A673 (cell line): ENCODE results near the gene BSCL2. TPM values are rescaled to one million over a fixed set of nuclear protein-coding genes. Genes with fewer than 3 reads are reported as not detected.

Experiments
- BruUV-seq: library from RNA; stranded (reverse); fragments of 400-500 nt; replicated peaks from 2 replicates; lab custom pipeline; 2021; lab: Mats Ljungman, UMichigan
- CTCF ChIA-PET: fragments of 300-600 bp; sonication (Branson Sonifier 250); formaldehyde crosslinking; loops from one replicate; lab custom pipeline; 2022; ENCODE audit warnings: antibody characterized with exemption; lab: Charles Lee
- POLR2A ChIA-PET: fragments of 300-600 bp; sonication (Branson Sonifier 250); formaldehyde crosslinking; loops from one replicate; lab custom pipeline; 2022; ENCODE audit warnings: antibody characterized with exemption; ENCODE audit not compliant: low non-redundant PET; lab: Charles Lee
- DNase-seq: peaks from one replicate; pipeline ENCODE4 v3.0.0-alpha.2; 2015; ENCODE audit warnings: low spot score
- H3K27ac ChIP-seq: fragments of 200-600 bp; sonication (generic); 2 replicates; pipeline ENCODE4 v1.5.1; 2016; ENCODE audit warnings: mixed run types, low read depth, mild to moderate bottlenecking, mixed read lengths, antibody characterized with exemption, low read length; ENCODE audit not compliant: poor library complexity, severe bottlenecking
- H3K27me3 ChIP-seq: fragments of 200-600 bp; sonication (generic); replicated peaks from 2 replicates; pipeline ENCODE4 v1.6.1; 2017; ENCODE audit warnings: mixed run types, low read depth, mild to moderate bottlenecking, mixed read lengths, antibody characterized with exemption, low read length; ENCODE audit not compliant: insufficient read depth, poor library complexity
- H3K36me3 ChIP-seq: fragments of 200-600 bp; sonication (generic); 2 replicates; pipeline ENCODE4 v1.6.1; 2016; ENCODE audit warnings: mixed run types, mild to moderate bottlenecking, mixed read lengths, antibody characterized with exemption, low read length; ENCODE audit not compliant: insufficient read depth, poor library complexity, severe bottlenecking
- H3K4me1 ChIP-seq: fragments of 200-600 bp; sonication (generic); 2 replicates; pipeline ENCODE4 v1.6.1; 2017; ENCODE audit warnings: mixed run types, mild to moderate bottlenecking, mixed read lengths, antibody characterized with exemption, low read length; ENCODE audit not compliant: insufficient read depth, poor library complexity, severe bottlenecking
- H3K4me3 ChIP-seq: fragments of 200-600 bp; sonication (generic); 2 replicates; pipeline ENCODE4 v1.5.1; 2016; ENCODE audit warnings: low read depth, mixed run types, mild to moderate bottlenecking, mixed read lengths, low read length; ENCODE audit not compliant: poor library complexity, severe bottlenecking
- H3K9me3 ChIP-seq: fragments of 200-600 bp; sonication (generic); 2 replicates; pipeline ENCODE4 v1.6.1; 2016; ENCODE audit warnings: mixed run types, low read depth, mild to moderate bottlenecking, mixed read lengths, antibody characterized with exemption, low read length; ENCODE audit not compliant: poor library complexity, severe bottlenecking
- EZH2 ChIP-seq: fragments of 200-600 bp; sonication (generic); IDR thresholded peaks from 2 replicates; pipeline ENCODE4 v1.6.1; 2017; ENCODE audit warnings: borderline replicate concordance, low read depth, mild to moderate bottlenecking, mixed read lengths, antibody characterized with exemption, low read length; ENCODE audit not compliant: poor library complexity, severe bottlenecking
- intact Hi-C: fragments of 100-400 bp; cut with micrococcal nuclease; formaldehyde crosslinking; loops from one replicate; pipeline ENCODE4 v1.10.0; 2022; ENCODE audit not compliant: unreplicated experiment
- total RNA-seq: library from RNA; stranded (reverse); gene quantifications from 2 replicates; pipeline ENCODE4 v1.2.3, GENCODE V29; 2021
- TF ChIP-seq, protein P1 (sequence below): fragments of 300-800, 200-600 bp; sonication (generic); conservative IDR thresholded peaks from 2 replicates; pipeline ENCODE4 v1.5.1; 2017; ENCODE audit warnings: low read depth, mild to moderate bottlenecking, antibody characterized with exemption, low read length, moderate library complexity, mixed read lengths

The BSCL2 gene
- total RNA-seq, 1 experiment from 2014 or later: 123 TPM

DNA sequence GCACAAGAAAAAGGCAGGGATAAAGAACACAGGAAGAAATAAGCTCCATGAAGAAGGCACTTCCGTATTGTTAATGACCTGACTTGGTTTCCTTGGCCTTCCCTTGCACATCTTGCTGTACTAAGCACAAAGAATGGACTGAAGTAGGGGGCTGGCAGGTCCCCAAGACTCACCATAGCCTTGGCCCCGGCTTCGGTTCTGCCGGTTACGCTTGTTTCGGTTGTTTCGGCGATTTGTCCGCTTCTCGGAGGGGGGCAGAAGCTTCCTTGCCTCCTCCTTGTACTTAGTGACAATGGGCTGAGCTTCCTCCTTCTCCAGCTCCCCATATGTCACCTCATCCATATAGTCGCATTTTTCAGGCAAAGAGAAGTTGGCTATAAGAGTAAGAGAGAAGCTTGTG lies 9.6 kb upstream of the BSCL2 start:
- intact Hi-C loops: no loop called here
- Histone ChIP-seq H3K4me3 (no peak overlapping the region), H3K27ac (peak overlapping the region; percentile 2), H3K36me3 (peaks cover 96% of the 10 kb centered on the region), H3K9me3 (no peaks in the 10 kb centered on the region), H3K4me1 (peaks cover 4% of the 10 kb centered on the region), H3K27me3 (no peaks in the 10 kb centered on the region)
- DNase-seq: no peak
- ChIA-PET POLR2A (interaction anchor here (0.6 to 0.7 kb wide), 2 partner anchors 44 to 139 kb away, joined by 6 to 8 read pairs; no protein-coding TSS in a partner anchor), CTCF (no interaction called here)
- TF ChIP-seq, protein P1, sequence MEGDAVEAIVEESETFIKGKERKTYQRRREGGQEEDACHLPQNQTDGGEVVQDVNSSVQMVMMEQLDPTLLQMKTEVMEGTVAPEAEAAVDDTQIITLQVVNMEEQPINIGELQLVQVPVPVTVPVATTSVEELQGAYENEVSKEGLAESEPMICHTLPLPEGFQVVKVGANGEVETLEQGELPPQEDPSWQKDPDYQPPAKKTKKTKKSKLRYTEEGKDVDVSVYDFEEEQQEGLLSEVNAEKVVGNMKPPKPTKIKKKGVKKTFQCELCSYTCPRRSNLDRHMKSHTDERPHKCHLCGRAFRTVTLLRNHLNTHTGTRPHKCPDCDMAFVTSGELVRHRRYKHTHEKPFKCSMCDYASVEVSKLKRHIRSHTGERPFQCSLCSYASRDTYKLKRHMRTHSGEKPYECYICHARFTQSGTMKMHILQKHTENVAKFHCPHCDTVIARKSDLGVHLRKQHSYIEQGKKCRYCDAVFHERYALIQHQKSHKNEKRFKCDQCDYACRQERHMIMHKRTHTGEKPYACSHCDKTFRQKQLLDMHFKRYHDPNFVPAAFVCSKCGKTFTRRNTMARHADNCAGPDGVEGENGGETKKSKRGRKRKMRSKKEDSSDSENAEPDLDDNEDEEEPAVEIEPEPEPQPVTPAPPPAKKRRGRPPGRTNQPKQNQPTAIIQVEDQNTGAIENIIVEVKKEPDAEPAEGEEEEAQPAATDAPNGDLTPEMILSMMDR: no peak
- no peak for TF ChIP-seq EZH2
- no TSS peak for BruUV-seq

DNA sequence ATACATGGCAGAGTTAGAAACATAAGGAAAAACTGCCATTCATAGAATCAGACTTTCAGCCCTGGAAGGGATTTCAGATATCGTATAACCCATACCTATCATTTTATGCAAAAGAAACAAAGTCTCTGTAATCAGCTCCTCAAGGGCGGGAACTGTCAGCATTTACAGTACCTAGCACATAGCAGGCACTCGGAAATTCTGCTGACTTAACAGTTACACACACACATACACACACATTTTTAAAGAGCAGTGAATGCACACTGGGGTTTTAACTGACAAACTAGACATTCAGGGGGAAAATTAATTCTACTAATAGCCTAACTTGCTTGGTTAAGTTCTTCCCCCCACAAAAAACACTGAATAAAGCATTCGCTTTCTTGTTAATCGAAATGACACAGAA lies 9.0 kb upstream of the BSCL2 start:
- H3K4me3 ChIP-seq: no peak overlapping the region
- no peaks in the 10 kb centered on the region for H3K27me3 ChIP-seq
- H3K36me3 ChIP-seq: peaks cover 96% of the 10 kb centered on the region
- H3K4me1 ChIP-seq: peaks cover 4% of the 10 kb centered on the region
- ChIA-PET POLR2A (interaction anchor here (0.6 kb wide), 1 partner anchor 139 kb away, joined by 8 read pairs; no protein-coding TSS in a partner anchor), CTCF (no interaction called here)
- no peaks in the 10 kb centered on the region for H3K9me3 ChIP-seq
- TF ChIP-seq, protein P1: no peak
- no peak for TF ChIP-seq EZH2
- no TSS peak for BruUV-seq
- intact Hi-C loops: no loop called here
- H3K27ac ChIP-seq: peak overlapping the region; percentile 2
- no peak for DNase-seq

- no peaks in the 10 kb centered on the region for H3K9me3 ChIP-seq
- POLR2A ChIA-PET: no interaction called here
- intact Hi-C loops: no loop called here
- CTCF ChIA-PET: no interaction called here
- peak overlapping the region; percentile 2 for H3K27ac ChIP-seq
- no peaks in the 10 kb centered on the region for H3K27me3 ChIP-seq
- BruUV-seq: no TSS peak
- TF ChIP-seq, protein P1: no peak
- no peak for TF ChIP-seq EZH2
- H3K36me3 ChIP-seq: peaks cover 95% of the 10 kb centered on the region
- DNase-seq: no peak
- H3K4me1 ChIP-seq: peaks cover 4% of the 10 kb centered on the region
- no peak overlapping the region for H3K4me3 ChIP-seq
Measured at GRCh38 chr11:62715150-62716130, 8.2 kb upstream of the BSCL2 start.
